PC-3 (cell line): ENCODE measurements around the gene P2RY8.

Experiments used
- EZH2 ChIP-seq: fragments of 300-600 bp; sonication (generic); IDR thresholded peaks from one replicate; pipeline ENCODE4 v1.6.1; 2017; ENCODE audit warnings: antibody characterized with exemption, mild to moderate bottlenecking, low read length; ENCODE audit not compliant: unreplicated experiment
- TF ChIP-seq, protein P1 (sequence below): fragments of 300-600 bp; sonication (generic); conservative IDR thresholded peaks from 2 replicates; pipeline ENCODE4 v1.5.1; 2017; ENCODE audit warnings: antibody characterized with exemption, low read depth, mild to moderate bottlenecking, low read length

DNA sequence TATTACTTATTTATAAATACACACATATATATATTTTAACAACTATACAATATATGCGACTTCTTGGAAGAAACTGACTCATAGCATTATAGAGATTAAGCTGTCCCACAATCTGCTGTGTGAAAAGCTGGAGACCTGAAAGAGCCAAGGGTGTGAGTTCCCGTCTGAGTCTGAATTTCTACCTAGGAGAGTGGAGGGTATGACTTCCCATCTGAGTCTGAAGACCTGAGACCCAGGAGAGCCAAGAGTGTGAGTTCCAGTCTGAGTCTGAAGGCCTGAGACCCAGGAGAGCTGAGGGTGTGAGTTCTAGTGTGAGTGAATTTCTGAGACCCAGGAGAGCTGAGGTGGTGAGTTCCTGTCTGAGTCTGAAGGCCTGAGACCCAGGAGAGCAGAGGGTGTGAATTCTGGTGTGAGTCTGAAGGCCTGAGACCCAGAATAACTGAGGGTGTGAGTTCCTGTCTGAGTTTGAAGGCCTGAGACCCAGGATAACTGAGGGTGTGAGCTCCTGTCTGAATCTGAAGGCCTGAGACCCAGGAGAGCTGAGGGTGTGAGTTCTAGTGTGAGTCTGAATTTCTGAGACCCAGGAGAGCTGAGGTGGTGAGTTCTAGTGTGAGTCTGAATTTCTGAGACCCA, 8.9 kb upstream of the P2RY8 start:
- TF ChIP-seq EZH2 = no peak
- TF ChIP-seq, protein P1, sequence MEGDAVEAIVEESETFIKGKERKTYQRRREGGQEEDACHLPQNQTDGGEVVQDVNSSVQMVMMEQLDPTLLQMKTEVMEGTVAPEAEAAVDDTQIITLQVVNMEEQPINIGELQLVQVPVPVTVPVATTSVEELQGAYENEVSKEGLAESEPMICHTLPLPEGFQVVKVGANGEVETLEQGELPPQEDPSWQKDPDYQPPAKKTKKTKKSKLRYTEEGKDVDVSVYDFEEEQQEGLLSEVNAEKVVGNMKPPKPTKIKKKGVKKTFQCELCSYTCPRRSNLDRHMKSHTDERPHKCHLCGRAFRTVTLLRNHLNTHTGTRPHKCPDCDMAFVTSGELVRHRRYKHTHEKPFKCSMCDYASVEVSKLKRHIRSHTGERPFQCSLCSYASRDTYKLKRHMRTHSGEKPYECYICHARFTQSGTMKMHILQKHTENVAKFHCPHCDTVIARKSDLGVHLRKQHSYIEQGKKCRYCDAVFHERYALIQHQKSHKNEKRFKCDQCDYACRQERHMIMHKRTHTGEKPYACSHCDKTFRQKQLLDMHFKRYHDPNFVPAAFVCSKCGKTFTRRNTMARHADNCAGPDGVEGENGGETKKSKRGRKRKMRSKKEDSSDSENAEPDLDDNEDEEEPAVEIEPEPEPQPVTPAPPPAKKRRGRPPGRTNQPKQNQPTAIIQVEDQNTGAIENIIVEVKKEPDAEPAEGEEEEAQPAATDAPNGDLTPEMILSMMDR = no peak
